KMS-11 (cell line): ENCODE results near the gene PRKRA.
A peak's percentile ranks its signal among the peaks of the same experiment; 100 is the strongest.

Experiments used
- H2AFZ ChIP-seq: fragments of 200-600 bp; sonication (generic); 2 replicates; pipeline ENCODE4 v1.6.1; 2016; ENCODE audit warnings: antibody characterized with exemption, mixed run types, low read depth
- H3K27ac ChIP-seq: fragments of 200-600 bp; sonication (generic); 2 replicates; pipeline ENCODE4 v1.6.1; 2016; ENCODE audit warnings: mild to moderate bottlenecking, mixed run types
- H3K27me3 ChIP-seq: fragments of 200-600 bp; sonication (generic); 2 replicates; pipeline ENCODE4 v1.6.1; 2017; ENCODE audit warnings: mild to moderate bottlenecking, low read depth, mixed run types, moderate library complexity; ENCODE audit not compliant: insufficient read depth
- H3K36me3 ChIP-seq: fragments of 200-600 bp; sonication (generic); 2 replicates; pipeline ENCODE4 v1.6.1; 2017; ENCODE audit warnings: mild to moderate bottlenecking, mixed run types; ENCODE audit not compliant: insufficient read depth
- H3K4me1 ChIP-seq: fragments of 200-600 bp; sonication (generic); 2 replicates; pipeline ENCODE4 v1.6.1; 2016; ENCODE audit warnings: mild to moderate bottlenecking, low read depth, mixed run types; ENCODE audit not compliant: poor library complexity, severe bottlenecking
- H3K4me2 ChIP-seq: fragments of 200-600 bp; sonication (generic); 2 replicates; pipeline ENCODE4 v1.7.0; 2016; ENCODE audit warnings: mild to moderate bottlenecking, mixed run types
- H3K4me3 ChIP-seq: fragments of 200-600 bp; sonication (generic); IDR thresholded peaks from 2 replicates; pipeline ENCODE4 v1.6.1; 2017; ENCODE audit warnings: low read depth, low read length, mixed read lengths; ENCODE audit not compliant: insufficient read depth
- H3K79me2 ChIP-seq: fragments of 200-600 bp; sonication (generic); 2 replicates; pipeline ENCODE4 v1.6.1; 2016; ENCODE audit warnings: low read depth, mixed run types; ENCODE audit not compliant: insufficient read depth
- H3K9ac ChIP-seq: fragments of 200-600 bp; sonication (generic); 2 replicates; pipeline ENCODE4 v1.6.1; 2016; ENCODE audit warnings: mild to moderate bottlenecking, mixed run types
- H4K20me1 ChIP-seq: fragments of 200-600 bp; sonication (generic); 2 replicates; pipeline ENCODE4 v1.6.1; 2016; ENCODE audit warnings: mild to moderate bottlenecking, mixed run types; ENCODE audit not compliant: insufficient read depth
- TF ChIP-seq, protein P1 (sequence below): fragments of 200-600 bp; sonication (generic); conservative IDR thresholded peaks from 2 replicates; pipeline ENCODE4 v1.6.1; 2017; ENCODE audit warnings: low read depth, mild to moderate bottlenecking, antibody characterized with exemption, low read length, moderate library complexity, mixed read lengths

Gene PRKRA

DNA sequence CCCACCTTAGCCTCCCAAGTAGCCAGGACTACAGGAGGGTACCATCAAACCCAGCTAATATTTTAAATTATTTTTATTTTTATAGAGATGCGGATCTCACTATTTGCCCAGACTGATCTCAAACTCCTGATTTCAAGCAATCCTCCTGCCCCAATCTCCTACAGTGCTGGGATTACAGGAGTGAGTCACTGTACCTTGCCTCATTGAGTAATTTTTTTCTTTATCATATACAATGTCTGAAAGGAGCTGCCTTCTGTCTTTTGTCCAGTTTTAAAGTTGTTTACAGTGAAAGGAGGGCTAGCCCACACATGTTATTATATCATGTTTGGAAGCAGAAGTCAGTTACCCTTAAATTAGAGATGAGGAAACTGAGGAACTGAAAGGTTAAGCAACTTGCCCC is 32.5 kb downstream of the PRKRA start:
- H3K4me3 ChIP-seq, result no peak overlapping the region
- H3K27ac ChIP-seq, result no peak overlapping the region
- peaks cover 42% of the 10 kb centered on the region; the same call in 1 of the 2 replicates for H3K79me2 ChIP-seq
- H3K4me2 ChIP-seq, result no peak overlapping the region
- H4K20me1 ChIP-seq, result no peaks in the 10 kb centered on the region
- H3K27me3 ChIP-seq, result no peaks in the 10 kb centered on the region
- H2AFZ ChIP-seq, result no peak overlapping the region
- H3K36me3 ChIP-seq, result no peaks in the 10 kb centered on the region
- H3K4me1 ChIP-seq, result peaks cover 25% of the 10 kb centered on the region
- TF ChIP-seq, protein P1, sequence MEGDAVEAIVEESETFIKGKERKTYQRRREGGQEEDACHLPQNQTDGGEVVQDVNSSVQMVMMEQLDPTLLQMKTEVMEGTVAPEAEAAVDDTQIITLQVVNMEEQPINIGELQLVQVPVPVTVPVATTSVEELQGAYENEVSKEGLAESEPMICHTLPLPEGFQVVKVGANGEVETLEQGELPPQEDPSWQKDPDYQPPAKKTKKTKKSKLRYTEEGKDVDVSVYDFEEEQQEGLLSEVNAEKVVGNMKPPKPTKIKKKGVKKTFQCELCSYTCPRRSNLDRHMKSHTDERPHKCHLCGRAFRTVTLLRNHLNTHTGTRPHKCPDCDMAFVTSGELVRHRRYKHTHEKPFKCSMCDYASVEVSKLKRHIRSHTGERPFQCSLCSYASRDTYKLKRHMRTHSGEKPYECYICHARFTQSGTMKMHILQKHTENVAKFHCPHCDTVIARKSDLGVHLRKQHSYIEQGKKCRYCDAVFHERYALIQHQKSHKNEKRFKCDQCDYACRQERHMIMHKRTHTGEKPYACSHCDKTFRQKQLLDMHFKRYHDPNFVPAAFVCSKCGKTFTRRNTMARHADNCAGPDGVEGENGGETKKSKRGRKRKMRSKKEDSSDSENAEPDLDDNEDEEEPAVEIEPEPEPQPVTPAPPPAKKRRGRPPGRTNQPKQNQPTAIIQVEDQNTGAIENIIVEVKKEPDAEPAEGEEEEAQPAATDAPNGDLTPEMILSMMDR, result no peak
- no peak overlapping the region for H3K9ac ChIP-seq

DNA sequence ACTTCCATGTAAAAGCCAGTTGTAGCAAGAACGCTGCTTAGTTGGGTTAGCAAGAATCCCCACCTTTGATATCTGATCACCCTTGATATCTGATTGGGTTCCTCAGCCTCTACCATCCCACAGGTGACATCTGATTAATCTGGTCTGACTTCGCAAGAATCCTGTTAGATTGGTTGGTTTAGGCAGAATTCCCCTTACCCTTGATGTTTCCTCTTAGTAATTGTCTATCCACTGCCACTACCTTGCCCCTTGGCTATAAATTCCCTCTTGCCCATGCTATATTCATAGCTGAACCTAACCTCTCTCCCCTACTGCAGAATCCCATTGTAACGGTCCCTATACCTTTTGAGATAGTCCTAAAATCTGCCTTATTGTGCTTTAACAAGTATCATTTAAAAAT is 33.1 kb downstream of the PRKRA start:
- H3K9ac ChIP-seq, result no peak overlapping the region
- peaks cover 27% of the 10 kb centered on the region for H3K4me1 ChIP-seq
- no peaks in the 10 kb centered on the region for H3K27me3 ChIP-seq
- no peak overlapping the region for H2AFZ ChIP-seq
- H3K36me3 ChIP-seq, result no peaks in the 10 kb centered on the region
- H3K4me2 ChIP-seq, result no peak overlapping the region
- peaks cover 41% of the 10 kb centered on the region; the same call in 1 of the 2 replicates for H3K79me2 ChIP-seq
- no peak overlapping the region for H3K27ac ChIP-seq
- H3K4me3 ChIP-seq, result no peak overlapping the region
- H4K20me1 ChIP-seq, result no peaks in the 10 kb centered on the region
- TF ChIP-seq, protein P1, result no peak

DNA sequence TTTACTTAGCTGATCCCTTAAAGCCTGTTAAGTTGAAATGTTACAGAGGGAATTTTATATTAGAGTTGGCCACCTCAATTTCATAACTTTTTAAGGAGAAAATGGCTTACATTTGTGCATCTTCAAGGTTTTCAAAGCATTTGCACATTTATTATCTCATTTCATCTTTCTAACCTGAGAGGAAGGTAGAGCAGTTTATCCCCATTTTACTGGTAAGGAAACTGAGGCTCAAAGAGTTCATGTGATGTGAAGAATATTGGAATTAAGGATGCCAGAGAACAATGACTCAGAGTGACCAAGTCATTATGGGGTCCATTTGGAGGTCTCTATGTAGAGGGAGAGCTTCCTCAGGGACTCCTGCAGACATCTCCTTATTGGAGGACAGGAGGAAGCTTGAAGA is 35.0 kb downstream of the PRKRA start:
- no peak overlapping the region for H3K4me3 ChIP-seq
- no peak overlapping the region for H3K9ac ChIP-seq
- no peaks in the 10 kb centered on the region for H3K36me3 ChIP-seq
- H3K4me2 ChIP-seq, result 0 out of 2 replicates have a peak overlapping the region, but pooled peaks have one; percentile 2
- no peaks in the 10 kb centered on the region for H3K27me3 ChIP-seq
- no peak overlapping the region for H3K27ac ChIP-seq
- H2AFZ ChIP-seq, result no peak overlapping the region
- H3K4me1 ChIP-seq, result peaks cover 42% of the 10 kb centered on the region
- no peaks in the 10 kb centered on the region for H4K20me1 ChIP-seq
- TF ChIP-seq, protein P1, result no peak
- H3K79me2 ChIP-seq, result peaks cover 34% of the 10 kb centered on the region; the same call in 1 of the 2 replicates

- Histone ChIP-seq H3K36me3 (no peaks in the 10 kb centered on the region), H3K4me1 (peaks cover 54% of the 10 kb centered on the region), H3K9ac (peak overlapping the region; percentile 95), H3K79me2 (peaks cover 25% of the 10 kb centered on the region; the same call in 1 of the 2 replicates), H4K20me1 (no peaks in the 10 kb centered on the region), H3K27ac (peak overlapping the region; percentile 96), H3K27me3 (no peaks in the 10 kb centered on the region), H2AFZ (peak overlapping the region; percentile 56), H3K4me3 (peak overlapping the region; percentile 35), H3K4me2 (peak overlapping the region; percentile 87)
- TF ChIP-seq, protein P1, result peak; percentile 92
These were observed 36.4 kb downstream of the PRKRA start for GRCh38 chr2:178414266-178415247.
